Fibroblast of peridontal ligament (primary cell): ENCODE results near the gene RPS6KC1.

ENCODE experiments used
- DNase-seq: peaks from one replicate; pipeline ENCODE4 v3.0.0-alpha.2; 2010; ENCODE audit errors: extremely low read depth

RPS6KC1 gene

DNA sequence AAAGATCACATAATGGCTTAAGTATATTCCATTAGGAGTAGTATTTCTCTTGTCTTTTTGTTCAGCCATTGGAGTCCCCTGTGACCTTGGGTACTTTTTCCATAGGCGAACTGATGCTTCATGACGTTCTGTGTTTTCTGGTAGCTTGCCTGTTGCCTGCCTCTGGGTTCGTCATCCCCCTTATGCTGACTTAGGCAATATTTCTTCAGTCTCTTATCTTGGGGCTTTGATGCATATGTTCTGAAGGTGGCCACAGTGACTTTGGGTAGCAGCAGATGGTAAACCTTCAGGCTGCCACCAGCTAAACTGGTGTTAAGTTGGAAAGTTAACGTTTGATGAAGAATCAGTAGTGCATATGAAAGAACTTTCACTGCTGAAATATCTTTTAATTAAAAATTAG lies 170.2 kb downstream of the RPS6KC1 start:
- no peak for DNase-seq

DNA sequence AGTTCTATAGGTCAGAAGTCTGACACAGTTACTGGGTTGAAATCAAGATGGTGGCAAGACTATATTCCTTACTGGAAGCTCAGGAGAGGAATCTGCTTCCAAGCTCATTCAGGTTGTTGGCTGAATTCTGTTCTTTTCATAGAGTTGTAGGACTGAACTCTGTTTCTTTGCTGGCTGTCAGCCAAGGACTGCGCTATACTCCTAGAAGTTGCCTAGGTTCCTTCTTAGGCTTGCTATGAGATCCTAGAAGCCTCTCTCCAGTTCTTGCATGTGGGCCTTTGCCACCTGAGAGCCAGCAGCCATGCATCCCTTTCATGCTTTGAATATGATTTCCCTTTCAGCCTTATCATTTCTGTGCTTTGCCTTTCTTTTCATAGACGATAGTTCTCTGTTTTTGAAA lies 176.4 kb downstream of the RPS6KC1 start:
- DNase-seq: no peak

DNA sequence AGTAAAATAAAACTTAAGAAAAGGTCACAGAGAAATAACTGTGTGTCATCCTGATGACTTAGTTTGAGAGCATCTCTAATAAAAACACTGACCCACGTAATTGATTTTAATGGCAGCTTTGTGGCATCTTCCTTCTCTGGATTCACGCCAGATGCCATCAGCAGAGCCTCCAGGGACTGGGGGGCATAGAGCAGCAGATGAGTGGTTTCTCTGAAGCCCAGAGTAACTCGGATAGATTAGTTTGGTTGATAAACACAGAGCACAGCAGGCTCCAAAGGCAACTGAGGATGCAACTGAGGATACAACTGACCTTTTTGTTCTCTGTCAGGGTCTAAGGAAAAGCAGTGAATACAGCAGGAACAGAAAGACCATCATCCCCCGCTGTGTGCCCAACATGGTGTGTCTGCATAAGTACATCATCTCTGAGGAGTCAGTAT lies 180.8 kb downstream of the RPS6KC1 start:
- DNase-seq: peak; percentile 5

DNA sequence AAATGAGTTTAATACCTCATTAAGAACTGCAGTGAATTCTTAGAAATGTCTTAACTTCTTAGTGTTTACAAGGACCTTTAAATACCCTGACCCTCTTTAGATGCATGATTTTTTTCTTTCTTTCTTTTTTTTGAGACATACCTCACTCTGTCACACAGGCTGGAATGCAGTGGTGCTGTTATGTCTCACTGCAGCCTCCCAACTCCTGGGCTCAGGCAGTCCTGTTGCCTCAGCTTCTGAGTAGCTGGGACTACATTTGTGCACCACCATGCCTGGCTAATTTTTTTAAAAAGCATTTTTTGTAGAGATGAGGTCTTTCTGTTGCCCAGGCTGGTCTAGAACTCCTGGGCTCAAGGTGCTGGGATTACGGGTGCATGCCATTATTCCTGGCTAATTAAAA lies 191.8 kb downstream of the RPS6KC1 start:
- DNase-seq: no peak

DNA sequence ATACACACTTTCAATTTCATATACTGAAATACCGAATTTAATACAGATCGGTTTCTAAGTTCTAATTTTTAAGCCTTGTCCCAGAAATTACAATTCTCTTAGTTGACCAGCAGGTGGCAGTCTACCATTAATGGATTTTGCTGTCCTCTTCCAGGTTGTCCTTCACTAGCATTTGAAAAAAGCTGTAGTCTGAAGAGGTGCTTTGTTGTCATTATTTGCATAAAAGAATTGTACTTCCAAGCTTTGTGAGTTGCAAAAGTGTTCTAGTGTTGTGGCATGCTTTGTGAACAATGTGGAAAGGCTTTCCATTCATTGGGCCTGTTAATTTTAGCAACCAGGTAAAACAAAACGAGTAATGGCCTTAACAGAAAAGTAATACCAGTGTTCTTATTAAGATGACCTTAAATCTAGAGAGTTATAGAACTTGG lies 193.6 kb downstream of the RPS6KC1 start:
- DNase-seq: peak; percentile 74

DNA sequence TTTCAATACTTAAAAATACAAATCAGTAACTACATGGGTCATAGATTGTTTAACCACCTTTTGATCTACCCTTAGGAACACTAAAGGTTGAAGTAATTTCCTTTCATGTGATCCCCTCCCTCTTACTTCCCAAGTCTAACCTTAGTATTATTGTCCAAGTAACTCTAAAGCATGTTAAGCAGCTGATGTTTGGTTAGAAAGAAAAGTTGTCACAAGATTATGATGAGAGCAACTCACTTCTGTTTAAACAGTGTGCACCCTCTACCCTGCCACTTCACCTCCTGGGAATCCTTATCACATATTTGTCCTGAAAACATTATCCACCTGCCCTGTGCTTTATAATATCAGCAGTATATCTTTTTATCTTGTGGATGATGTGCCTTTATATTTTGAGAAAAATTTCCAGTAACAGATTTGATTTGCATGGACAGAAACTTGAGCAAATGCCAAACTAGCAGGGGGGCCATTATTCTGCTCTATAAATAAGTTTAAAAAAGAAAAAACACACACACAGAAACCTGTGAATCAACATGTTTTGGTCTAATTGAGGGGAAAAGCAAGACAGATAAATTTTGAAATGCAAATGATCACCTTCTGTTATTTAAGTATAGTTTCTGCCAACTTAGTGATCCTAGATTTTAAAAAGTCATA lies 194.3 kb downstream of the RPS6KC1 start:
- DNase-seq: no peak

DNA sequence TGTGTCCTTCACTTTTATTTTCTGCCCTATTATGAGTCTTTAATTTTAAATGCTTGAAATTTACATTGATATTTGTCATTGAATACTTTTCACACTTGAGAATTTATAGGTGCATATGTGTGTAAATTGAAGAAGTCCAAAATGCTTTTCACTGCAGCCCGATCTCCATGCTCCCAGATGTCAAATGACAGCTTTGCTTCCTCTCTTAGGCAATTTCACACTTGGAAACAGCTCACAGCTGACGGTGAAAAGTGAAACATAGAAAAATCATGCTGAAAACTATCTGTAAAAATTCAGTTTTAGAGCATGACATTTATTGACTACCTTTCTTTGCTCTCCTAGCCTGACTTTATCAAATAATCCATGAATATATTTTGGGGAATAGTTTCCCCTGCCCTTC lies 196.0 kb downstream of the RPS6KC1 start:
- DNase-seq: no peak

DNA sequence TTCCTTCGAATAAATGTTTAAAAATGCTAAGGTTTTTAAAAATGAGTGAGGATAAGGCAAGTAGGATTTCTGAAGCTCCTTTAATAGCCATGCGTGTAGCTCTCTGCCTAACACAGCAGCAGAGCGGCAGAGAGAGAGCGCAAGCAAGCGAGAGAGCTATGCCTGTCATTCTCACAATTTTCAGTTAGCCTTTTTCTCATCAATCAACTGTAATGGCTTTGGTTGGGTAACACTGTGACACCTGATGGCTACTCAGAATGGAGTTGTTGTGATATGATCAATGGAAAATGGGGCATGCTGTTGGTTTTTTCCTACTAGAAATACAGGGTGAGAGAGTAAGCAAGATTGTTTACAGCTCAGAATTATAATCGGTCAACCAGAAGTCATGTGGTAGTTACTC lies 198.4 kb downstream of the RPS6KC1 start:
- DNase-seq: no peak

DNA sequence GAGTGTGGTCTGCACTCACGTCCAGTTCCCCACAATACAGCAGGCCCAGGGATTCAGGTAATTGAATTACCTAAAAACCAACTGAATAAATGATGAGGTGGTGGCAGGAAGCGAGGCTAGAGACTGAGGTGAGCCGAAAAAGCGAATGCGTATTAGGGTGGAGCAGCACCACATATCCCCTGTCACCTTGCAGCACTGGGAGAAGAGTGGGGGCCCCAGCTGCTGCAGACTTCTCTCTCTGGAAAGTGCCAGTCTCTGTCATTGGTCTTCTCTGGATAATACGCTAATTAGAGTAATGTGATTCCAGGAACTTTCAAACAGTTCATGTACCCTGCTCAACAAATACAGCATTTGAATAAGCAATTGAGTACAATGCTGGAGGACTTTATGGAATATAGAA lies 199.0 kb downstream of the RPS6KC1 start:
- no peak for DNase-seq

DNA sequence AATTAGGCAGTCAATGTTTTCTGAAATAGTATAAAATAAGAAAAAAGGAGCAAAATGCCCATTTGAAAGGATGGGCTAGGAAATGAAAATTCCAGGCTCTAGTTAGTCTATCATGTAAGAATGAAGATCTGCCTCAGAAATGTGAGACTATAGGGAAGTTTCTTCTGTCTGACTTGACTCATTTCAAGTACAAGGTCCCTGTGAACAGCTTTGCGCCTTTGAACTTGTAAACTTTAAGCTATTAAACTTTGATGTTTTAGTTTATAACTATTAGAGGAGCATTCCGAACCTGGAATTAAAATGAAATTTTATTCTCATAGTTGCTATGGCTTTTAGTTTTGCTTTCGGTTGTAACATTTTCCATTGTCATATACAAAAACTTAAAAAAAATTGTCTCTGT lies 199.4 kb downstream of the RPS6KC1 start:
- no peak for DNase-seq

DNA sequence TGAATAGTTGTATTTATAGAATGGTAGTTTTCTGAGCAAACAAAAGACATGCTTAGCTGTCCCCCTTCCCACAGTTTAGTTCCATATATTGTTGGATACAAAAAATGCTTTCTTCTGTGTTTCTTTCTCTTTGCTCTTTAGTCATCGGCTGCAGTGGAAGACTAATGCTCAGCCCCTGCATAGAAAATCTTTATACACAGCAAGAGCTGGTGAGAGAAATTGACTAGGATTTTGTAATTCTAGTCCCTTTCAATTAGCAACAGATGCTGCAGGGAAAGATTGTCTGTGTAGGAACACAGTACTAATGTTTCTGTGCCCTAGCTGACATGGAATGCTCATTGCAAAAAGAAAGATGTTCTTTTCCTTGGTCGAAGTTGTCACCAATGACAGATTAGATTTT lies 200.9 kb downstream of the RPS6KC1 start:
- peak; percentile 41 for DNase-seq

DNA sequence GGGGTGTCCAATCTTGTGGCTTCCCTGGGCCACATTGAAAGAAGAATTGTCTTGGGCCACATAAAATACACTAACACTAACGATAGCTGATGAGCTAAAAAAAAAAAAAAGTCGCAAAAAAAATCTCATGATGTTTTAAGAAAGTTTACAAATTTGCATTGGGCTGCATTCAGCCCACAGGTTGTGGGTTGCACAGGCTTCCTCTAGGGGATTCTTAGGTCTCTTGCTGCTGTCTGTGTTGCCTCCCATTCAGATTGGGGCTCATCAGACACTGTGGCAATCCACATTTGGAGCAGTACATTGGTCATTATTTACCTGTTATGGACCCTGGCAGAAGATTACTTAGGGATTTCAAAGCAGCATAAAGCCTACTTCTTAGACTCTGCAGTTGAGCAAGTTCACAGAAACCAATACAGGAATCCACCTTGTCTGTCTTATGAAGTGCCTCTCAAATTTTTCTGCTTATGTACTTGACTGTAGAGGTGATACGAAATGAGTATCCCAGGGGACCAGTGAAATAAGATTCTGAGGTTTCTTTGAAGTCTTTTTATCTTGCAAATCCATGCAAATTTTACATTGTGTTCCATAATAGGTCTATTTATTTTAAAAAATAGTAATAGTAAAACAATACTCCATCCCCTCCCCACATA lies 205.5 kb downstream of the RPS6KC1 start:
- DNase-seq: no peak

DNA sequence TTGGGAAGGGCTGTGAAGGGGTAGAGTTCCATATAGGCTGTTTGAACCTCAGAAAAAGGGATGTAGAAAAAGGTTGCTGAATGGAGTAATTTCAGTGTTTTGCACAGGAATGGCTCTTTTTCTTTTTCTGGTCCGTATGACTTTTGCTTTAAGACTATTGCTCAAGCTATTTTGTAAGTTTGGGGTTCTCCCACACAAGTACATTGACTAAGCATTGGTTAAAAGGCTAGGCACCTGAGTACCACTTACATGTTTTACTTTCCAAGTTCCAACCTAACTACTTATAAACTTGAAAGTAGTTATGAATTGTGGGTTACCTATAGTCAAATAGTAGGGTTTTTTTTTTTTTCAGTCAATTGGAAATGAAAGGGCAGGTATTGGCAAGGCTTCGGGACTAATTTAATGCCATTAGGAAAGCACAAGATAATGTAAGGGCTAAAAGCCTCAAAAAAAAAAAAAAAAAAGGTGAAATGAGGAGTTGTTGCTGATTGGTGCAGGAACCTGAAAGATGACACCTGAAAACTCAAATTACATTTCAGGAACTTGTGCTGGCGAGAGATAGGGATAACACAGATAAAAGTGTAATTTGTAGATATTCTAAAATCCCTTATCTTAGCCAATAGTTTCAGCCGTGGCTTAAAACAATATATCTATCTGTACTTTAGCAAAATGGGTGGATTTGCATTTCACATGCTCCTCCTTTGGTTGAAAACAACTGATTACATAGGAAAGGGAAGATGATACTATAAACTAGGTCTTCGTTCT lies 209.5 kb downstream of the RPS6KC1 start:
- no peak for DNase-seq

DNA sequence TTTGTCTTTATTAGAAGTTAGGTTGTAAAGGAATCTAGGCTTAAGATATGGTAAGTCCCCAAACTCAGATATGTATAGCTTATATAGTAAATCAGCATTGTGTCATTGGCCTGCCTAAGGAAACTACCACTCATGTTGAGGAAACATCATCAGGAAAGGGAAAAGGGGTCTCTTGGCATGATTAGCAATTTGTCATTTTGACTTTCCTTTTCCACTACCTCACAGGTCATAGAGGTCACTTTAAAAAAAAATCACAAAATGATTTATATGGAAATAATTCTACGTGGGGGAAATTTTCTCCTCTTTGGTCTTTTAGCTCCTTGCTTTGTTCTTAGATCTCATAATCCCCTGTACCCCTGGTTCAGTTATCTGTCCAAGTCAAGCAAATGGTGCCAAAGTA lies 213.5 kb downstream of the RPS6KC1 start:
- DNase-seq: no peak

DNA sequence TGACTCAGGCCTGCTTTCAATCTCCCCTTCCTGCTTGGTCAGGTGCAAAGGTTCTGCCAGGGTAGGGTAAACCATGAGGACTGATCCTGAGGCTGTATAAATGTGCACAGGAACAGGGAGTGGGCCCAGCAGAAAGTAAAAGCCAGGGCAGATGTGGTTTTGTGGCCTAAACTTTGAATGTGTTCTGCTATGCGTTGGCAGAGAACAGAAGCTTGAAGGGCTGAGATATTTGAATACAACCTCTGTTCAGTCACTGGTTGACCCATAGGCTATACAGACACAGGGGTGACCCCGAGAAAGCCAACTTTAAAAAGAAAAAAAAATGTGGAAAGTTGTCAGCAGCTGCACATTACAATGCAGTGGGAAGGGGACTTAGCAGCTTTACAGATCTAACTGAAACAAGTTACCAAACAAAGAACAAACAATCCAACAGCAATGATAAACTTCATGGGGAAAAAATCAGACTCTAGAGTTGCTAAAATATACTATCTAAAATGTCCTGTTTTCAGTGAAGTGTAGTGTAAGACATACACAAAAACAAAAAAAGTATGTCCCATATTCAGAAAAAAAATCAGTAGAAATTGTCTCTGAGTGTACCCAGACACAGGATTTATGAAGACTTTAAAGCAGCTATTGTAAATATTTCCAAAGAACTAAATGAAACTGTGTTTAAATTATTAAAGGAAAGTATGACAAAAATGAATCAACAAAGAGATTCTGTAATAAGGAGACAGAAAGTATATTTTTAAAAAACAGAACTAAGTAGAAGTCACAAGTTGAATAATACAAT lies 216.1 kb downstream of the RPS6KC1 start:
- DNase-seq: no peak

DNA sequence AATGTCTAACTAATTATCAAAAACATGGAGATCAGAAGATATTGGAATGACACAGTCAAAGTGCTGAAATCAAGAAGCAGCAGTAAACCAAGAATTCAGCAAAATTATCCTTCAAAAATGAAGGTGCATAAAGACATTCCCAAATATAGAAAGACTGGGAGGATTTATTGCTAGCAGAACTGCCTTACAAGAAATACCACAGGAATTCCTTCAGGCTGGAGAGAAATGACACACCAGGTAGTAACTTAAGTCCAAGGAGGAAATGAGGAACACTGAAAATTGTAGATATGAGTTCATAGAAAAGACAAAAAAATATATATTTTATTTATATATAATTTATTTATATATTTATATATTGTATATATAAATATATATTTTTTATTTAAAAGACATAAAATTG lies 217.2 kb downstream of the RPS6KC1 start:
- DNase-seq: no peak

DNA sequence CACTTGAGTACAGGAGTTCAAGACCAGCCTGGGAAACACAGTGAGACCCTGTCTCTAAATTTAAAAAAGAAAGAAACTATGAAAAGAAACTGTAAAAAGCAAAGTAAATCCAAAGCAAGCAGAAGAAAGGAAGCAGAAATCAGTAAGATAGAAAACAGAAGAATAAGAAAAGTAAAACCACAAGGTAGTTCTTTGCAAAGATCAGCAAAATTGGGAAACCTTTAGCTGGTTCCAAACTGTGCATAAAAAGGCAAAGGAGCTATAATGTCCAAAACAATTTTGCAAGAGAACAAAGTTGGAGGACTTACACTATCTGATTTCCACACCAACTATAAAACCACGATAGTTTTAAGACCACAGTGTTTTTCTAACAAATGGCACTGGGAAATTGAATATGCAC lies 218.8 kb downstream of the RPS6KC1 start:
- no peak for DNase-seq

DNA sequence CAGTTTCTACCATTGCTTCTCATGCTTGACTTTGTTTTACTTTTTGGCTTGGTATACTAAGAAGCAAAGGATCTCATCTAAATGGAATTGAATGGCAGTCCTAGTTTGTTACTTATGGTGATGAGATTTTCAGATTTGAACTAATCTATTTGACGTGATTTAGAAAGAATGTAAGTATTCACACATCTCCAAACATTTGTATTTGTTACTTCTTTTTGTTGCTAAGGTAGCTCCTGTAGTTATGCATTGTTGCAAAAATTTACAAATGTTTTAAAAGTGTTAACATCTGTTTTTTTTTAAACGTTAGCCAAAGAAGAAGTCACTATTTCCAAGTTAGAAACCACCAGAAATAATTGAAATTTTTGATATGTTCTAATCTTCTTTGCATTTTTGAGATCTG lies 222.5 kb downstream of the RPS6KC1 start:
- peak; percentile 18 for DNase-seq

DNA sequence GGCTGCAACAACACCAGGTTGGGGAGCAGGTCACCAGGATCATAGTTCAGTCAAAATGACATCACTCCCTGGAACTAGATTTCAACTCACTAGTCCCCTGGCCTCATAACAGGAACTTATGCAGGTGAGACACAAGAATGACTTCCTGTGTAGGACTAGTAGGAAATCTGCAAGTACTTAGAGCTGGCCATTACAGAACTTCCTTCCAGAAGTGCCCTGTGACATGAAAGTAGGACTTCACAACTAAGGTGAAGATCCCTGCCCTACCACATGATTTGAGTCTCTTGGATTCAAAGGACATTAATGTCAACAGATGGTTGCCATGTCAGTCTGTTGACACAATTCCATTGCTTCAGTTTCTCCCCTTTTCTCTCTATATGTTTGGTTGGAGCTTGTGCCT lies 223.1 kb downstream of the RPS6KC1 start:
- no peak for DNase-seq

DNA sequence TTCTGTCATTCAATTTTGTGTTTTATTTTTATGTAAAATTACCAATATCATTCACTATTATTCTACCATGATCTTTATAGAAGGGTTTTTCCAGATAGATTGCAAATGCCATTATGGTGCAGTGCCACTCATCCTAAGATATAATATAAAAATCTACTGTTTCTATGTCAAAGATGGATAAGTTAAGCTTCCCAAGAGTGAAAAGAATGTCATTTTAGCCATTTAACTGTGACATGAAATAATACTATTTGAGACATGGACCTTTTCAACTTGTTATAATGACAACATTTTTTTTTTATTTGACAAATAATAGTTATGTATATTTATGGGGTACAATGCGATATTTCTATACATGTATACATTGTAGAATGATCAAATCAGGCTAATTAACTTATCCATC lies 224.3 kb downstream of the RPS6KC1 start:
- DNase-seq: no peak

DNA sequence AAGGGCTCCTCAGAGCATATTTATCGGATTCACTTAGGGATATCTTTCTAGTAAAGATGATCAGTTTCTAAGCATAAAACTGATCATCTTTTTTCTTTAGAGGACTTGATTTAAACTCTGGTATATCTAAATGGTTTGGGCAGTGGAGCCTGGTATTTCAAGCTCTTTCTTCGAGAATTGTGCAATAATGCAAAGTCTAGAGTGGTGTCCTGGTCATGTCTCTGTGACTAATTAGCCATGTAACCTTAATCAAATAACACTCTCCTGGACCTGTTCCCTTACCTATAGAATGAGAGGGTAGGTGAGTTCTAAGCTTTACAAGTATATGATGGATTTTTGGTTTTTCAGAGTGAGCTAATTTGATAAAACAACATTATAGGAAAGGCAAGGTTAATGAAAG lies 225.2 kb downstream of the RPS6KC1 start:
- DNase-seq: no peak

DNA sequence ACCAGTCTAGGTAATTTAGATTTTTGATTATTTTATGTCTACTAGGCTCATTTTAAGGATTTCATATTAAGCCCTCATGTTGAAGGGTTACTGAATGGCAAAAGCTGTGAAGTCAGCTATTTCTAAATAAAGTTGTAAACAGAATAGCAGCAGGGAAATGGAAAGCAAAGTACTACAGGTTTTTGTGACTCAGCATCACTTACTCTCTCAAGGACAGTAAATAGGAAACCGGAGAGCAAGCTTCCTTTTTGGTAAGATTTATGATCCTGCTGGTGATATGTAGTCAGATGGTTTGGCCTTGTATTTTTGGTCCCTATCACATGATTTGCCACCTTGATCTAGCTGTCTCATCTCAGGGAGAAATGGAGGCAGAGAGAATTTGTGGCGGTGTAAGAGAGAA lies 226.0 kb downstream of the RPS6KC1 start:
- DNase-seq: no peak
